ENCODE results near the gene PUS1. TPM values are rescaled to one million over a fixed set of nuclear protein-coding genes. Genes with fewer than 3 reads are reported as not detected.

Gene PUS1
- total RNA-seq, 2 donors from 2014 or later = 37.3 to 56.7 TPM

GRCh38 chr12:131903270-131904255 lies 25.5 kb upstream of the PUS1 start:
- Histone ChIP-seq H3K27ac (ENCODE audit: low read depth, low read length) (no peak overlapping the region), H3K4me1 (ENCODE audit: control insufficient read depth, insufficient read depth, low read length) (peaks cover 5% of the 10 kb centered on the region), H3K27me3 (ENCODE audit: control insufficient read depth, insufficient read depth, low read length, poor library complexity, severe bottlenecking) (no peaks in the 10 kb centered on the region), H3K36me3 (ENCODE audit: control insufficient read depth, insufficient read depth, low read length) (peaks cover 13% of the 10 kb centered on the region), H3K4me3 (ENCODE audit: low read length) (no peak overlapping the region), H3K9ac (ENCODE audit: extremely low read depth, low read length, poor library complexity, severe bottlenecking) (no peak overlapping the region), H3K9me3 (ENCODE audit: control insufficient read depth, low read length) (no peaks in the 10 kb centered on the region)
- H3K4me1 Mint-ChIP-seq = peaks cover 3% of the 10 kb centered on the region
- no peak for DNase-seq
- peak overlapping the region; percentile 30 for H3K27ac Mint-ChIP-seq
- no peaks in the 10 kb centered on the region for H3K9me3 Mint-ChIP-seq
- 96 to 98% methylated on average over 8 to 13 of the region's 13 CpGs for WGBS, 2 experiments (ENCODE audit: insufficient coverage in 1 of 2, insufficient read length in 1 of 2)
- H3K4me3 Mint-ChIP-seq = no peak overlapping the region
- no peak for TF ChIP-seq CTCF (conservative IDR thresholded peaks at IDR 0.05)
- H3K27me3 Mint-ChIP-seq (ENCODE audit: insufficient read depth) = no peaks in the 10 kb centered on the region
- H3K36me3 Mint-ChIP-seq (ENCODE audit: low read depth) = peaks cover 9% of the 10 kb centered on the region

- Mint-ChIP-seq H3K27ac (peak overlapping the region; percentile 30), H3K4me1 (peaks cover 3% of the 10 kb centered on the region), H3K4me3 (no peak overlapping the region), H3K9me3 (no peaks in the 10 kb centered on the region), H3K27me3 (ENCODE audit: insufficient read depth) (no peaks in the 10 kb centered on the region), H3K36me3 (ENCODE audit: low read depth) (peaks cover 11% of the 10 kb centered on the region)
- Histone ChIP-seq H3K9me3 (ENCODE audit: control insufficient read depth, low read length) (no peaks in the 10 kb centered on the region), H3K4me3 (ENCODE audit: low read length) (no peak overlapping the region), H3K27me3 (ENCODE audit: control insufficient read depth, insufficient read depth, low read length, poor library complexity, severe bottlenecking) (no peaks in the 10 kb centered on the region), H3K9ac (ENCODE audit: extremely low read depth, low read length, poor library complexity, severe bottlenecking) (no peak overlapping the region), H3K27ac (ENCODE audit: low read depth, low read length) (no peak overlapping the region), H3K4me1 (ENCODE audit: control insufficient read depth, insufficient read depth, low read length) (peaks cover 5% of the 10 kb centered on the region), H3K36me3 (ENCODE audit: control insufficient read depth, insufficient read depth, low read length) (peaks cover 13% of the 10 kb centered on the region)
- WGBS, 2 experiments (ENCODE audit: insufficient coverage in 1 of 2, insufficient read length in 1 of 2) = 94 to 100% methylated on average over 1 to 5 of the region's 5 CpGs
- no peak for TF ChIP-seq CTCF (conservative IDR thresholded peaks at IDR 0.05)
- no peak for DNase-seq
These were observed 24.7 kb upstream of the PUS1 start for GRCh38 chr12:131904346-131904745.

GRCh38 chr12:131905081-131905629 lies 23.9 kb upstream of the PUS1 start:
- Histone ChIP-seq H3K27me3 (ENCODE audit: control insufficient read depth, insufficient read depth, low read length, poor library complexity, severe bottlenecking) (no peaks in the 10 kb centered on the region), H3K36me3 (ENCODE audit: control insufficient read depth, insufficient read depth, low read length) (peaks cover 13% of the 10 kb centered on the region), H3K4me1 (ENCODE audit: control insufficient read depth, insufficient read depth, low read length) (peaks cover 5% of the 10 kb centered on the region), H3K4me3 (ENCODE audit: low read length) (no peak overlapping the region), H3K27ac (ENCODE audit: low read depth, low read length) (no peak overlapping the region), H3K9me3 (ENCODE audit: control insufficient read depth, low read length) (no peaks in the 10 kb centered on the region), H3K9ac (ENCODE audit: extremely low read depth, low read length, poor library complexity, severe bottlenecking) (no peak overlapping the region)
- no peak for TF ChIP-seq CTCF (conservative IDR thresholded peaks at IDR 0.05)
- Mint-ChIP-seq H3K9me3 (no peaks in the 10 kb centered on the region), H3K36me3 (ENCODE audit: low read depth) (peaks cover 10% of the 10 kb centered on the region), H3K27me3 (ENCODE audit: insufficient read depth) (no peaks in the 10 kb centered on the region), H3K4me3 (no peak overlapping the region), H3K4me1 (peaks cover 2% of the 10 kb centered on the region), H3K27ac (no peak overlapping the region)
- no peak for DNase-seq
- WGBS, 2 experiments (ENCODE audit: insufficient coverage in 1 of 2, insufficient read length in 1 of 2) = 95 to 96% methylated on average over 9 to 13 of the region's 13 CpGs
